SJSA1 (cell line): Measurements from ENCODE around the gene FKBP4. TPM values are rescaled to one million over a fixed set of nuclear protein-coding genes. Genes with fewer than 3 reads are reported as not detected.
"Not testable (repeated sequence)": the region's sequence is repeated elsewhere in the genome, so short reads cannot be mapped to it uniquely, and the experiment has no call there.

Experiments used
- DNase-seq, 2 experiments: peaks; one replicate each; pipeline ENCODE4 v3.0.0-alpha.2; 2015 to 2020; ENCODE audit warnings: low spot score in 2 of 2, low read depth in 1 of 2
- H3K27ac ChIP-seq: fragments of 250-450 bp; sonication (Bioruptor Pico); 2 replicates; pipeline ENCODE4 v1.5.1; 2020; ENCODE audit warnings: mild to moderate bottlenecking, moderate library complexity
- H3K27me3 ChIP-seq: fragments of 250-450 bp; sonication (Bioruptor Pico); replicated peaks from 2 replicates; pipeline ENCODE4 v1.5.1; 2020; ENCODE audit warnings: mild to moderate bottlenecking, moderate library complexity
- H3K36me3 ChIP-seq: fragments of 250-450 bp; sonication (Bioruptor Pico); 2 replicates; pipeline ENCODE4 v1.5.1; 2020; ENCODE audit warnings: mild to moderate bottlenecking
- H3K4me1 ChIP-seq: fragments of 250-450 bp; sonication (Bioruptor Pico); replicated peaks from 2 replicates; pipeline ENCODE4 v1.6.1; 2021; ENCODE audit warnings: mild to moderate bottlenecking
- H3K4me3 ChIP-seq: fragments of 250-450 bp; sonication (Bioruptor Pico); 2 replicates; pipeline ENCODE4 v1.5.1; 2020; ENCODE audit warnings: mild to moderate bottlenecking
- H3K9me3 ChIP-seq: fragments of 250-450 bp; sonication (Bioruptor Pico); replicated peaks from 2 replicates; pipeline ENCODE4 v1.5.1; 2020; ENCODE audit warnings: mild to moderate bottlenecking
- total RNA-seq: library from RNA; depleted of rRNA; stranded (reverse); fragments of >200 nt; shearing (Covaris generic); gene quantifications from 2 replicates; pipeline ENCODE4 v1.2.3, GENCODE V29; 2014

The FKBP4 gene
- total RNA-seq, 1 experiment from 2014 or later: 91.1 TPM

DNA sequence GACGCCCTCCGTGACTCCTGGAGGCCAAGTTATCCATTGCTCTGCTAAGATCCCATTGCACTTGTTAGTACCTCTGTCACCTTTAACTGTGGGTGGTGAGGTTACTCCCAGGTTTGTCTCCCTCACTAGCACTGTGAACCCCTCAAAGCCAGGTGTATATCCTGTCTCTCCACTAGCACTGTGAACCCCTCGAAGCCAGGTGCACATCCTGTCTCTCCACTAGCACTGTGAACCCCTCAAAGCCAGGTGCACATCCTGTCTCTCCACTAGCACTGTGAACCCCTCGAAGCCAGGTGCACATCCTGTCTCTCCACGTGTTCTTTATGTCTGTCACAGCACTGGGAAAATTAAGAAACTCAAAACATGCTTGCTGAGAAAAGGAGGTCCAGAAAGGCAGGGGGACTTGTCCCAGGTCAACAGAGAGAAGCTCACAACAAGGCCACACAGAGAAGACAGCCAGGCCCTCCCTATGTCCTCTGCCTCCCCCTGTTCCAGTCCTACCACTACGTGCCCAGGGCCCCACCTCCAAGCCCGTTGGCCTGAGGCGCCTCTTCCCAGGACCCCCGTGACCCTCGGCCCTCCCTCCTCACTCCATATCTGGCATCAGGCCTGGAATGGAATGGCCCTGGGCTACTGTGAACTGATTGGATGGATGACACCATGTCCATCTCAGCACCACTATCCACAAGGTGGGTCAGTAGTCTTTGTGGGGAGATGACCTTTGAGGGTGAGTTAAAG, 26.4 kb upstream of the FKBP4 start:
- no peak overlapping the region for H3K4me3 ChIP-seq
- no peak overlapping the region for H3K27ac ChIP-seq
- no peaks in the 10 kb centered on the region for H3K4me1 ChIP-seq
- no peaks in the 10 kb centered on the region for H3K36me3 ChIP-seq
- DNase-seq: no peak
- no peaks in the 10 kb centered on the region for H3K9me3 ChIP-seq
- H3K27me3 ChIP-seq: peaks cover 29% of the 10 kb centered on the region

DNA sequence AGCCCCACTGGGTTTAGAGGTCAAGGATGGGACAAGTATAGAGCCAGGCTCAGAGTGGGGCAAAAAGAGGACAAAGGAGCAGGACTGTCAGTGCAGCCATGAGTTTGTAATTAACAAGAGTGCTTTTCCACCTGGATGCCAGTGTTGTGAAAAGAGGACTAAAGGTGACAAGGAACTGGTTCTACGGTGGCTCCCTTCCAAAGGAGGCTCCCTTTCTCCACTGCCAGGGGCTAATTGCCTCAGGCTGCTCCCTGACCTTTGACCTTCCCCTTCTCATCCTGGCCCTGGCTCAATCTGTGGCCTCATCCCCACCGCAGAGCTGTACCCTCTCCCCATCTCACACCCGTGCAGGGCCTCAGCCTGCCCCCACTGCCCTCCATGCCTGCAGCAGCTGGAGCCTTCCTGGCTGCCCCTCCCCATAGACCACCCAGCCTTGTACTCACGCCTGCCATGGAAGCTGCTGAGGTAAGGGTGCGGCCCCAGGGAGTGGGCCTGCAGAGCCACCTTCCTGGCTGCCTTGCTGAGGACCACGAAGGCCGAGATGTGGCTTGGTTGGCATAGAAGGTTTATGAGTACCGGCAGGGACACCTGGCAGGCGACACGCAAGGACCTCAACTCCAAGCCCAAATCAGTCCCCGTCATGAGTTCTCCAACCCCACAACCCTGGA, 24.8 kb upstream of the FKBP4 start:
- H3K9me3 ChIP-seq: no peaks in the 10 kb centered on the region
- H3K4me3 ChIP-seq: no peak overlapping the region
- no peak for DNase-seq
- no peaks in the 10 kb centered on the region for H3K4me1 ChIP-seq
- H3K27ac ChIP-seq: no peak overlapping the region
- H3K27me3 ChIP-seq: peaks cover 30% of the 10 kb centered on the region
- no peaks in the 10 kb centered on the region for H3K36me3 ChIP-seq

DNA sequence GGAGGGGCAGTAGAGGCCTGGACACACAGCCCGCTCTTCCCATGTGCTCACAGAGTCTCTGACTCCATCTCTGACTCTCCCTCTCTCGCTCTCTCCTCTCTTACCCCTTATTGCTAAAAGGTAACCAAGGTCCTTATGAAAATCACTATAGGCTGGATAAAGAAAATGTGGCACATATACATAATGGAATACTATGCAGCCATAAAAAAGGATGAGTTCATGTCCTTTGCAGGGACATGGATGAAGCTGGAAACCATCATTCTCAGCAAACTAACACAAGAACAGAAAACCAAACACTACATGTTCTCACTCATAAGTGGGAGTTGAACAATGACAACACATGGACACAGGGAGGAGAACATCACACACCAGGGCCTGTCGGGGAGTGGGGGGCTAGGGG, 24.2 kb upstream of the FKBP4 start:
- not testable (repeated sequence) for H3K27ac ChIP-seq, DNase-seq, H3K9me3 ChIP-seq, H3K36me3 ChIP-seq, H3K4me3 ChIP-seq, H3K4me1 ChIP-seq
- peaks cover 28% of the 10 kb centered on the region for H3K27me3 ChIP-seq

DNA sequence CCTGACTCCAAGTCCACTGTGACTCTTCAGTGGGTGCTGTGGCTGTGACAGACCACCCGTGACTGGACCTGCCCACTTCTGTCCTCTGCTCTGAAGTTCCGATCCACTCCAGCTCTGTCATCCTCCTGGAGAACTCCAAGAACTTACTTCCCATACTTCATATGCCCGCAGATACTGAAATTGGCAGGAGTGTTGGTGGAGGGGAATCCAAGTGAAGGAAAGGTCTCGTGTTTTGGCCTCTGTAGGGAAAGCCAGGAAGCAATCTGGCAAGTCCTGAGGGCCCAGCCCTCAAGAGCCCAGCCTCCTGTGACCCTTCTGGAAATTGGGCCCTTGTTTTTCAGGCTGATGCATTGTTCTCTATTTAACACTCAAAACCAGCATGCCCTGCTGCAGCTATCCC, 22.4 kb upstream of the FKBP4 start:
- DNase-seq: no peak
- no peaks in the 10 kb centered on the region for H3K36me3 ChIP-seq
- H3K27me3 ChIP-seq: peaks cover 24% of the 10 kb centered on the region
- H3K27ac ChIP-seq: no peak overlapping the region
- H3K4me1 ChIP-seq: no peaks in the 10 kb centered on the region
- H3K9me3 ChIP-seq: no peaks in the 10 kb centered on the region
- H3K4me3 ChIP-seq: no peak overlapping the region

DNA sequence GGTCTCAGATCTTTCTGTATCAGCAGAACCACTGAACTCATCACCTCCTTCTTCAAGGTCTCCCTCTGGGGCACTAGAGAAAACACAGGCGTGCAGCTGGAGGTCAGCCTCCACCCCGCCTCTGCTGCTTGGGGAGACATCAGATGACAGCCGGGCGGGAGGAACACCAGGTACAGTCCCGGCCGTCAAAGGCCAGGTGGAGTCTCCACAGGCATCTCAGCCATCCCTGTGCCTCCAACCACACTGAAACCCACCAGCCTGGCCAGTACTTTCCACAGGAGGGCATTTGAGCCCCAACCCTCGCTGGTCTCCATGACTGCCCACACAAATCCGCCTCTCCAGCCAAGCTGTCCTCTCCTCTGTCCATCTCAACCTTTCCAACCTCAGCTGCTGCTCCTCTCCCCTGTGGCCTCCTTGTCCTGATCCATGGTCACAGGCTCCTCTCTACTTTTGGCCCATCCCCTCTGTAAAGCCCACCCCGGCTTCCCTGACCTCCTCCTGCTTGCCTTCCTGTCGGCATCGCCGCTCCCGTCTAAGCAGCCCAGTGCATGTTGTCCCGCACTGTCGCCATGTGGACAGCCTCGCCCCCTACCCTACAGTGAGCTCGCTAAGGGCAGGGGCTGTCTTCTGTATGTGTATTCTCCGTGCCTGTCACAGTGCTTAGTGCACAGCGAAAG, 21.4 kb upstream of the FKBP4 start:
- no peak overlapping the region for H3K4me3 ChIP-seq
- H3K4me1 ChIP-seq: no peaks in the 10 kb centered on the region
- H3K9me3 ChIP-seq: no peaks in the 10 kb centered on the region
- no peak overlapping the region for H3K27ac ChIP-seq
- no peak for DNase-seq
- H3K27me3 ChIP-seq: peaks cover 31% of the 10 kb centered on the region
- H3K36me3 ChIP-seq: no peaks in the 10 kb centered on the region

DNA sequence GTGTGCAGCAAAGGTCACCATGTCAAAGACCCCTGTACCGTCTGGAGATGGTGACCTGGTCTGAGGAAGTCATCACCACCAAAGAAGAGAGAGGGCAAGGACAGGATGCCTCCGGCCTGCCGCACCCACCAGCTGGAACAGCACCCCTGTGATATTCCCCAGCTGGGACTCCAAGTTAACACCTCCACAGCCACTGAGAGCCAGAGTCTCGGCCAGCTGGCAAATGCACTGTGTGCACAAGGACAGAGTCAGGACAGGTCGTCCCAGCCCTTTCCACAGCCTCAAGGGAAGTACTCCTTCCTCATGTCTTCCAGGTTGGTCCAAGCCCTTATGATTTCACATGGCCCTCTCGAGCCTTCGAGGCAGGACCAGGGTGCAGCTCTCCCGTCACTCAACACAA, 19.3 kb upstream of the FKBP4 start:
- H3K4me1 ChIP-seq: no peaks in the 10 kb centered on the region
- DNase-seq: no peak
- H3K9me3 ChIP-seq: no peaks in the 10 kb centered on the region
- H3K4me3 ChIP-seq: no peak overlapping the region
- H3K27me3 ChIP-seq: peaks cover 44% of the 10 kb centered on the region
- no peak overlapping the region for H3K27ac ChIP-seq
- H3K36me3 ChIP-seq: no peaks in the 10 kb centered on the region

DNA sequence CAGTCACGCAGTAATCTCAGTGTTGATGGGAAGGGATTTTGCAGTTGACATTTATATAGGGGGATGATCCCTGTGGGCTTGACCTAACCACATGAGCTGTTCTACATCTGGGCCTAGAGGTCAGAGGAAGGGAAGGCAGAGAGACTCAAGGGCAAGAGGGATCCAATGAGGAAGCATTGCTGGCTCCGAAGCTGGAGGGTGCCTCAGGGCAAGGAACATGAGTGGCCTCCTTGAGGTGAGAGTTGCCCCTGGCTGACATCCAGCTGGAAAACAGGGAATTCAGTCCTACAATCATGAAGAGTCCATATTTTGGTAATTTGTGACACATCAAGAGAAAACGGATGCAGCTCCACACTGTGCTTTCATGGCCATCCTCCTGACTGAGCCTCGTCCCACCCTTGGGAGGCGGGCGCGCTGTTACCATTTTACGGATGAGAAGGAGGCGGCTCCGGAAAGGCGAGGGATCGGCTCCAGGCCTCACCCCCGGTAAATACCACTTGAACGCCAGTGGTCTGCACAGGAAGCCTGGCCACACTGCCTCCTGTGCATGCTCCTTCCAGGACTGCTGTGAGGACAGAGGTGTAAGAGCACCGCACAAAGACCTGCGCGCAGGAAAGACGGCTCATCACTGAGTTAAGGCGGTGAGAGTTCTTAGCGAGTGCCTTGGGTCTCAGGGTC, 18.5 kb upstream of the FKBP4 start:
- H3K27me3 ChIP-seq: peaks cover 44% of the 10 kb centered on the region
- no peaks in the 10 kb centered on the region for H3K4me1 ChIP-seq

DNA sequence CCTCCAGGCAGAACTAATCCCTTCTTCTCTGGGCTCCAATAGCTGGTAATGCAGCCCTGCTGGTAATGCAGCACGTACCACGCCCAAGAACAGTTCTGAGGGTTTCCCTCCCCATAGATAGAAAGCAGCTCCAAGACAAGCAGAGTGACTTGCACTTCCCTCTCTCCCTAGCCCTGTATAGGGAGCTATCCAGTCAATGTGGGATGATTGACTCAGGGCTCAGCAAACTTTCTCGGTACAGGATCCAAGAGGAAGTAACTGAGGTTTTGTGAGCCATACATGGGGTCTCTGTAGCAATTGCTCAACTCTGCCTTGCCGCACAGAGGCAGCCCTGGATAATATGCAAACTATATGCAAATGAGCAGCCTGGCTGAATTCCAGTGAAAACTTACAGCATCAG, 15.5 kb upstream of the FKBP4 start:
- H3K27me3 ChIP-seq: peaks cover 33% of the 10 kb centered on the region
- H3K9me3 ChIP-seq: no peaks in the 10 kb centered on the region
- H3K27ac ChIP-seq: no peak overlapping the region
- no peaks in the 10 kb centered on the region for H3K36me3 ChIP-seq
- H3K4me3 ChIP-seq: no peak overlapping the region
- no peak for DNase-seq
- peaks cover 4% of the 10 kb centered on the region for H3K4me1 ChIP-seq

More for the DNA sequence above, 18.5 kb upstream of the FKBP4 start:
- H3K9me3 ChIP-seq: no peaks in the 10 kb centered on the region
- DNase-seq: no peak
- H3K4me3 ChIP-seq: no peak overlapping the region
- no peaks in the 10 kb centered on the region for H3K36me3 ChIP-seq
- H3K27ac ChIP-seq: no peak overlapping the region

DNA sequence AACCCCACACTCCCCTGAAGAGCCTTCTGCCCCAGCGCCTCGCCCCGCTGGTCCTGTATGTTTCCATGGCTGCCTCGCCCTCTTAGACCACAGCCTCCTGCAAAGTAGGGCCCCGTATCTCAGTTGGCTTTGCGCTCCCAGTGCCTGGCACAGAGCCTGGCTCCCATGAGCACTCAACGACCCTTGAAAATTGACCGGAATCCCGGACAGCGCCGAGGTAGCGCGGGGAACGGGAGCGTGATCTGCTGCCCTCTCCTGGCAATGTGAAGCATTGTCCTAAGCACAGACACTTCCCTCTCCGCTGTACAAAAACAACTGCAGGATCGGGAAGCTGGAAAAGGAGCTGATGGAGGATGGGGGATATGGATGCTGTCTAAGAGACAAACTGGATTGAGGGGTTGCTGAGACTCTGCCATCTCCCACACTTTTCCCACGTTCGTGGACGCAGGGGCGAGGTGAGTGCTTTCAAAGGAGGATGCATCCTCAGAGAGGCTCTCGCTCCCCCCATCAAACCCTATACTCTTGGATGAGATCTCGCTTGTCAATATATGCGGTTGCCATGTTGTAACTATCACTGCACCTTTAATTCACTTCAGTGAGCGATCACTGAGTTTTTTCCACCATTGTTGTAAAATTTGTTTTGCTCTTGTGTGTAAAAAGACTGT, 10.7 kb upstream of the FKBP4 start:
- no peak overlapping the region for H3K4me3 ChIP-seq
- peak; percentile 56 to 67 for DNase-seq

DNA sequence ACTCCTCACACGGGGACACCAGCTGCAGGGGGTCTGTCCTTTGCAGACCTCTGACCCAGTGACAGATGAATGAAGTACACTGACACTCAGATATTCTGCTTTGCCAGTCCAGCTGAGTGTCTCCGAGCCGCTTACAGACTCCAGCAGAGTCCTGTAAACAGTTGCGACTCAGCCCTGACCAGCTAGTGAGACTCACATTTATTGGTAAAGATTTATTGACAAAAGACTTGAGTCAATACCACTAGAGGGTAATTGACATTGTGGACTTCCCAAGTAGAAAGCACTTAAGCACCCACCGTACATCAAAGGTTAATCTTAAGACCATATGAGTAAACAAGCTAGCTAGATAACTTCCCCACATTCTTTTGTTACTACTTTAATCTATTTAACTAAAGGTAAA, 9.8 kb upstream of the FKBP4 start:
- no peak for DNase-seq
- no peak overlapping the region for H3K4me3 ChIP-seq
- no peaks in the 10 kb centered on the region for H3K36me3 ChIP-seq
- H3K27ac ChIP-seq: no peak overlapping the region
- peaks cover 34% of the 10 kb centered on the region for H3K27me3 ChIP-seq
- H3K4me1 ChIP-seq: peaks cover 4% of the 10 kb centered on the region
- H3K9me3 ChIP-seq: no peaks in the 10 kb centered on the region

More for the DNA sequence above, 10.7 kb upstream of the FKBP4 start:
- peaks cover 42% of the 10 kb centered on the region for H3K27me3 ChIP-seq
- H3K9me3 ChIP-seq: no peaks in the 10 kb centered on the region
- peaks cover 4% of the 10 kb centered on the region for H3K4me1 ChIP-seq
- H3K27ac ChIP-seq: no peak overlapping the region
- no peaks in the 10 kb centered on the region for H3K36me3 ChIP-seq

DNA sequence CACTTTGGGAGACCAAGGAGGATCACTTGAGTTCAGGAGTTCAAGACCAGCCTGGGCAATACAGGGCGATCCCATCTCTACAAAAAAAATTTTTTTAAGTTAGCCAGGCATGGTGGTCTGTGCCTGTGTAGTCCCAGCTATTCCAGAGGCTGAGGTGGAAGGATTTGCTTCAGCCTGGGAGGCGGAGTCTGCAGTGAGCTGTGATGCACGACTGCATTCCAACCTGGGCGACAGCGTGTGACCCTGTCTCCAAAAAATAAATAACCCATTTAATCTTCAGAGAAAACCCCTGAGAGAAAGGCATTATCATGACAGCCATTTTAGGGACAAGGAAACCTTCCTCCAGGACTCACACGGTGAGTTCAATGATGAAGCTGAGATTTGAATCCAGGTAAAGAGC, 3.7 kb upstream of the FKBP4 start:
- Histone ChIP-seq H3K27me3 (peaks cover 13% of the 10 kb centered on the region), H3K4me1 (peaks cover 17% of the 10 kb centered on the region), H3K4me3 (no peak overlapping the region), H3K36me3 (peaks cover 10% of the 10 kb centered on the region), H3K27ac (no peak overlapping the region), H3K9me3 (peaks cover 6% of the 10 kb centered on the region; the same call in 1 of the 2 replicates)
- DNase-seq: no peak

DNA sequence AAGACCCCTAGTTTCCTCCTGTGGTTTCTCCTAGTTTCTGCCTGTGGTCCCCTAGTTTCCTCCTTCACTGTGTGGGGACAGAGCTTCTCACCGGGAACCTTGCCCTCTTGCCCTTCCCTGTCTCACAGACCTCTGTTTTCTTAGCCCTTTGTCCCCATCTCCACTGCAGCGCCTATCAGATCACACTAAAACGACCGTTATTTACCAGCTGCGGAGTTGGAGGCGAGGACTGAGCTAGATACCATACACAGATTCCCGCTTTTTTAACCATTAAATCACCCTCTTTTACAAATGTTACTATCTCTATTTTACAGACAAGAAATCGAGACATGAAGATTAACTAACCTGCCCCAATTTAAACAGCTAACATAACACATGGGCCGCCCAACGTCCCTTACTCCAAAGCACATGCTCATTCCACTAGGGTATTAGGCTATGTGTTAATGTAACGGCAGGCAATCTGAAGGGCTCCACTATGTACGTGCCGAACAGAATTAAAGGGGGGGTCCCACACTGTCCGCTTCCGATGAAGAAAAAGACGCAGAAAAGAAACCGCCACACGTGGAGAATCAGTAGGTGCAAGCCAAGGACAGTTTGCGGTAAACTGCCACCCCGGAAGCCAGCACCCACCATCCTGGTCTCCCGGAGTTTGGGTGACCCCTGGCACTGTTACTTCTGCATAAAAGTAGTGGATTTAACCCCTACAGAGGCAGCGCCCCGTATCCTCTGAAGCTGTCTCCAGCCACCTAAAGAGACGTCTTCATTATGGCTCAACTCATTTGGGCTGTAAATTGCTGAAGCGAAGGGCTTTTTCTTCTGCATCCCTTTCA, 1.9 kb upstream of the FKBP4 start:
- Histone ChIP-seq H3K27ac (no peak overlapping the region), H3K4me1 (peaks cover 27% of the 10 kb centered on the region), H3K27me3 (peaks cover 11% of the 10 kb centered on the region), H3K9me3 (peaks cover 6% of the 10 kb centered on the region; the same call in 1 of the 2 replicates), H3K36me3 (peaks cover 28% of the 10 kb centered on the region), H3K4me3 (no peak overlapping the region)
- no peak for DNase-seq

DNA sequence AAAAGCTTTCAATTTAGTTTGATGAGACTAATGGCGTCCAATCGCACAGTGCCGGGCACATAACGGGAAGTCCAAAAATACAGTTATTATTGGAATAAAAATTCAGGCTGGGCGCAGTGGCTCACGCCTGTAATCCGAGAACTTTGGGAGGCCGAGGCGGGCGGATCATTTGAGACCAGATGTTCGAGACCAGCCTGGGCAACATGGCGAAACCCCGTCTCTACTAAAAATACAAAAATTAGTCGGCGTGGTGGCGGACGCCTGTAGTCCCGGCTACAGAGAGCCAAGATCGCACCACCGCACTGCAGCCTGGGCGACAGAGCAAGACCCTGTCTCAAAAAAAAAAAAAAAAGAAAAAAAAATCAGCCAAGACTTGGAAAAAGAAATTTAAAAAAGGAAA, 1.2 kb upstream of the FKBP4 start:
- Histone ChIP-seq H3K9me3 (peaks cover 6% of the 10 kb centered on the region; the same call in 1 of the 2 replicates), H3K36me3 (peaks cover 35% of the 10 kb centered on the region), H3K27me3 (peaks cover 4% of the 10 kb centered on the region), H3K4me3 (no peak overlapping the region), H3K4me1 (peaks cover 27% of the 10 kb centered on the region), H3K27ac (no peak overlapping the region)
- no peak for DNase-seq
